DND-41 (cell line): ENCODE data around the gene BEST2.

Source experiments
- EZH2 ChIP-seq: IDR thresholded peaks from 3 replicates; pipeline ENCODE4 v1.6.1; 2012; ENCODE audit warnings: borderline replicate concordance, low read depth, mild to moderate bottlenecking, moderate library complexity, low read length, inconsistent platforms; ENCODE audit not compliant: severe bottlenecking
- TF ChIP-seq, protein P1 (sequence below): IDR thresholded peaks from 2 replicates; pipeline ENCODE4 v1.5.1; 2012; ENCODE audit warnings: borderline replicate concordance, low read length, moderate library complexity, mild to moderate bottlenecking; ENCODE audit not compliant: poor library complexity, severe bottlenecking; ENCODE audit errors: extremely low read depth

DNA sequence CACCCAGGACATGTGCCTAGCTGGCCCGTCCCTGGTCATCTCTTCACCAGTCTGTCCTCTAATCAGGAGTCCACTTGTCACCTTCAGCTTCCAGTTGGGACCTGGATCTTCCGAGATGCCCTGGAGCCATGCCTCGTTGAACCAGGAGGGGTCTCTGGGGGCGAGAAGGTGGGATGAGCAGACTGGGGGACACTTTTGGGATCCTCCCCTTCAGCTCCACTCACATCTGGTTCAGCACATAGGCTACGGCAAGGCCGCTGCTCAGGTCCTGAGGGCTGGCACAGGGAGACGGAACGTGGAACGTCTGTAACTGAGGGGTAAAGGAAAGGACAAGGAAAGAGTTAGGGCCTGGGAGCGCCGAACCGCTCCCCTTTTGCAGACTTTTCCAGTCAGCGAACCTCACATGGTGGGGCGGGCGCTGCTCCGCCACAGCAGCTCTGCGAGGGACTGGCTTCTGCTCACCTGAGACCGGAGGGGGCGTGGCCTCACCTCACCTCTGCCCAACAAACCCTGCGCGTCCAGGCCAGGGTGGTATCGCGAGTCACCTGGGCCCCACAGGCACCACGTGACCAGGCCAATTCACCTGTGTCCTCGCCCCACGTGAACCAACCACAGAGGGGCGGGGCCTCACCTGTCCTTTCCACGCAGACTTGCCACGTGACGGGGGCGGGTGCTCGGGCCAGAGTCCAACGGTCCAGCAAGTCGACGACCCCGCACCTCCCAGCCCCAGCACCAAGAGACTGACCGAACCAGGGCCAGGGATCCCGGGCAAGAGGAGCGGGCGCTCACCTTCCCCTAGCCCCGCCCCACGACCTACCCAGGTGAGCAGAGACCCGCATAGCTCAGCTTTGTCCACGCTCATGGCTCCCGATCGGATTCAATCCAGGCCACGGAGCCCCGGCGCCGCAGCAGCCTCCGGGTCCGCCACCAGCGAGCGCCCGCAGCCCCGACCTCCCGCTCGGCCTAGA is 23.3 kb downstream of the BEST2 start, which contains the start of gene HOOK2:
- TF ChIP-seq, protein P1, sequence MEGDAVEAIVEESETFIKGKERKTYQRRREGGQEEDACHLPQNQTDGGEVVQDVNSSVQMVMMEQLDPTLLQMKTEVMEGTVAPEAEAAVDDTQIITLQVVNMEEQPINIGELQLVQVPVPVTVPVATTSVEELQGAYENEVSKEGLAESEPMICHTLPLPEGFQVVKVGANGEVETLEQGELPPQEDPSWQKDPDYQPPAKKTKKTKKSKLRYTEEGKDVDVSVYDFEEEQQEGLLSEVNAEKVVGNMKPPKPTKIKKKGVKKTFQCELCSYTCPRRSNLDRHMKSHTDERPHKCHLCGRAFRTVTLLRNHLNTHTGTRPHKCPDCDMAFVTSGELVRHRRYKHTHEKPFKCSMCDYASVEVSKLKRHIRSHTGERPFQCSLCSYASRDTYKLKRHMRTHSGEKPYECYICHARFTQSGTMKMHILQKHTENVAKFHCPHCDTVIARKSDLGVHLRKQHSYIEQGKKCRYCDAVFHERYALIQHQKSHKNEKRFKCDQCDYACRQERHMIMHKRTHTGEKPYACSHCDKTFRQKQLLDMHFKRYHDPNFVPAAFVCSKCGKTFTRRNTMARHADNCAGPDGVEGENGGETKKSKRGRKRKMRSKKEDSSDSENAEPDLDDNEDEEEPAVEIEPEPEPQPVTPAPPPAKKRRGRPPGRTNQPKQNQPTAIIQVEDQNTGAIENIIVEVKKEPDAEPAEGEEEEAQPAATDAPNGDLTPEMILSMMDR, result no peak
- TF ChIP-seq EZH2, result no peak
